Fibroblast of the aortic adventitia (primary cell): ENCODE measurements around the gene CPLANE2. TPM values are rescaled to one million over a fixed set of nuclear protein-coding genes. Genes with fewer than 3 reads are reported as not detected.
A peak's percentile ranks its signal among the peaks of the same experiment; 100 is the strongest.

Experiments used
- DNase-seq: peaks from one replicate; pipeline ENCODE4 v3.0.0-alpha.2; 2010; ENCODE audit warnings: low read depth
- H3K4me3 ChIP-seq: 2 replicates; pipeline ENCODE4 v1.5.1; 2011; ENCODE audit warnings: low read depth, mild to moderate bottlenecking, control low read depth, low read length, moderate library complexity
- CTCF ChIP-seq: IDR thresholded peaks from 2 replicates; pipeline ENCODE4 v1.5.1; 2011; ENCODE audit warnings: mild to moderate bottlenecking, low read length, control low read depth, inconsistent platforms; ENCODE audit not compliant: insufficient read depth
- total RNA-seq: library from RNA; depleted of rRNA; stranded (reverse); fragments of >200 nt; gene quantifications from 2 replicates; pipeline ENCODE4 v1.2.3, GENCODE V29; 2012; ENCODE audit warnings: low replicate concordance

Gene CPLANE2
- total RNA-seq, 1 donor: 7.5 TPM

DNA sequence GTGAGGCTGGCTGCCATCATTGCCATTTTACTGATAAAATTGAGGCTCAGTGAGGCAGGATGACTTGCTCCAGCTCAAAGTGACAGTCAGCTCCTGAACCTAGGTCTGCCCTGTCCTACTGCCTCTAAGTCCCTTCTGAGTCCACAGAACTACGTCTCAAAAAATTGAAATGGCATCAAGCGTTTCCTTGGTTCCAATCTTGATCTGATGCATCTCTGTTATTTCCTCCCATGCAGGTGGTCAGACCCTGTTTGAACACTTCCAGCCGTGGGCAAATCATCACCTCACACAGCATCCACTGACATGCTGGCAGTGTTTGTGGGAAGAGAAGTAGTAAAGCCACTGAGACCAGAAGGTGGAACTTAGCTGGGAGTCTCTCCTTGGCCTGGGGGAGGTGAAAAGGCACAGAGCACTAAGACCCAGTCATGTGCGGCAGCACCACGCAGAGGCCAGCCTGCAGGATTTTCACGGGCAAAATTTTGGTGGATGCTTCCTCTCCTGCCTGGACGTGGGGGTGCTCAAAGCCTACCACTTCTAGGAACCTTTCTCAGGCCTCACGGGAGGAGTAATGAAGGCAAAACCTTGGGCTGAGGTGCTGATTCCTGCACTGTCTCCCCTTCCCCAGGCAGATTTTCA lies 7.8 kb upstream of the CPLANE2 start:
- DNase-seq: no peak
- no peak overlapping the region for H3K4me3 ChIP-seq
- no peak for TF ChIP-seq CTCF

DNA sequence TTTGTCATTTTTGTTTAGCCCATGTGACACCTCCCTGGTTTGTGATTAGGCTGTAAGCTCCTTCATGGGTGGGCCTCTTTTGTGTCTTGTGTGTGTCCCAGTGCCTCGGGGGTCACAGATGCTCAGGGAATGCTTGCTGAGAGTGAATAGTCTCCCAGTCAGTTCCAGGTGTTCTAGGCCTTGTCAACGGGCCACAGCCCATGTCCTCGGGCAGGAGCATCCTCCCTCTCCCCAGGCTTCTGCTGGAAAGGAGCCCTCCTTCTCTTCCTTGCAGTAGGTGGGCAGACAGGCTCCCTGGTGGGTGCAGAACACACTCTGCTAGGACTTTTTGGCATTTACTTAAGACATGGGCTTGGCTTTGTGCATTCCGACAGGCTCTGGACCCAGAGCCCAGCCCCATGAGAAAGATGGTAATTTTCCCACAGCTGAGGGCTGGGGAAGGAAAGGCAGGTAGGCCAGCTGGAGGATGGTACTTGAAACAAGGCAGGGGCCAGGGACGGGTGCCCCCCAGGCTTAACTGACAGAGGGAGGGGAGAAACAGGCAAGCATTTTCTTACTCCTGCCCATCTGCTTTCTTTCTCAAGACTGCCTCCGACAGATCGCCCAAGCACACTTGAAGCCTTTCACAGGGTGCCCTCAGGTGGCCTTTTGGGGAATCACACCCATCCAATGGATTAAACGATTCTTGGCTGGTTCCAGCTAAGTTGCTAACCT lies 7.1 kb upstream of the CPLANE2 start:
- DNase-seq: peak; percentile 88
- no peak overlapping the region for H3K4me3 ChIP-seq
- TF ChIP-seq CTCF: peak; percentile 93

DNA sequence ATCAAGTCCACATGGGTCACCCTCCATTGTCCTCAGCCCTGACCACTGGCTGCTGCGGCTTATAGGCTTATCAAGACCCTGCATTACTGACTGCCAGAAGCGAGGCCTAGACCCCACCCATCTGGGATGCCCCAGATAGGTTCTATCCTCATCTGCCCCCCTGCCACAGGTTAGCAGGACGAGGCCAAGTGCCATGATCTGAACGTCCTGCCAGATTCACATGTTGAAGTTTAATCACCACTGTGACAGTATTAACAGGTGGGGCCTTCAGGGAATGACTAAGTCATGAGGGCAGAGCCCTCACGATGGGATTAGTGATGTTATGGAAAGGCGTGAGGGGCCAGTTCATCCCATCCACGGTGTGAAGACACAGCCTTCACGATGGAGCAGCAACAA lies 6.2 kb upstream of the CPLANE2 start:
- no peak for TF ChIP-seq CTCF
- H3K4me3 ChIP-seq: no peak overlapping the region
- DNase-seq: no peak

DNA sequence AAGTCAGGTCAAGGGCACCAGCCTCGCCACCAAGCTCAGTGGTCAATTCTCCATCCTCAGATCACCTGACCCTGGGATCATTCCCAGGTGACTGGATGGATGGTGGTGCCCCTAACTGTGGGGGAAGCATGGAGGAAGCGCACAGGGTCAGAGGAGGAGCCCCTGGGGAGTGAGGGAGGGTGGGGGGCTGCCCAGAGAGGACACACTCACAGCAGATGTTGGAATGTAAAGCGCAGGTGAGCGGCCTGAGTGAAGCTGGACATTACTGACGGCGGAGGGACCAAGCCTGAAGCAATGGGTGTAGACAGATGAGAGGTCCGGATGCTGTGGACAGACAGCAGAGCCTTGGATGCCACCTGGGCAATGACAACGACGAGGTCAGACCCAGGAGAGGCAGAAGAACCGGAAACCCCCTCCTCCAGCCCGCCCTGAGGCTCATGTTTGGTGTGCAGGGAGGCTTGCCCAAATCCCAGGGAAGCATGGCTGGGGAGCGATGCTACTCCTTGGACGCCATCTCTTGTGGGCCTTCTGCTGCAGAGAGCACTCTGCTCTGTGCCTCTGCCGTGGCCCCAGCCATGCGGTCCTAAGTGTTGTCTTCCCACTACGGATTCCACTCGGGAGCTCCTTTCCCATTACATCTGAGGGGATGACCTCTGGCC lies 5.7 kb upstream of the CPLANE2 start:
- no peak for DNase-seq
- no peak overlapping the region for H3K4me3 ChIP-seq
- TF ChIP-seq CTCF: no peak

DNA sequence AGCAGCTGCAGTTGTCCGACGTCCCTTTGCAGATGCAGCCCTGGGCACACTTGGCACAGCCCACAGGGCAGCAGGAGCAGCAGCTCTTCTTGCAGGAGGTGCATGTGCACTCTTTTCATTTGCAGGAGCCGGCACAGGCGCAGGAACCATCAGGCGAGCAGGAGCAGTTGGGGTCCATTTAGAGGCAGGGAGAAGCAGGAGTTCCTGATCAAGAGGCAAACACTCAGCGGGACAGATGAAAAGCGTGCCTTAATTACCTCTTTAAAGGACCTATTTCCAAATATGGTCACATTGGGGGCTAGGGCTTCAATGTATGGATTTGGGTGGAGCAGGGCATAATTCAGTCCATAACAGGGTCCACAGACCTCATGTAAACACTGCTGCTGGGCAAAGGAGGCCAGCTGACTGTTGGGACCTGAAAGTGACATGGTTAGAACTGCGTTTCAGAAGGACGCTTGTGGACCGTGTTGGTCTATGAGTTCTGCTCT lies 4.3 kb upstream of the CPLANE2 start:
- no peak for DNase-seq
- H3K4me3 ChIP-seq: no peak overlapping the region
- TF ChIP-seq CTCF: no peak

- no peak for TF ChIP-seq CTCF
- DNase-seq: no peak
These were observed 3.0 kb upstream of the CPLANE2 start for GRCh38 chr1:16239972-16240491.

More at GRCh38 chr1:16239972-16240491, 3.0 kb upstream of the CPLANE2 start:
- no peak overlapping the region for H3K4me3 ChIP-seq
